ENCODE data around the gene HEPHL1. TPM values are rescaled to one million over a fixed set of nuclear protein-coding genes. Genes with fewer than 3 reads are reported as not detected.
A peak's percentile ranks its signal among the peaks of the same experiment; 100 is the strongest.

Gene HEPHL1
- total RNA-seq, 1 experiment from 2014 or later = not detected

DNA sequence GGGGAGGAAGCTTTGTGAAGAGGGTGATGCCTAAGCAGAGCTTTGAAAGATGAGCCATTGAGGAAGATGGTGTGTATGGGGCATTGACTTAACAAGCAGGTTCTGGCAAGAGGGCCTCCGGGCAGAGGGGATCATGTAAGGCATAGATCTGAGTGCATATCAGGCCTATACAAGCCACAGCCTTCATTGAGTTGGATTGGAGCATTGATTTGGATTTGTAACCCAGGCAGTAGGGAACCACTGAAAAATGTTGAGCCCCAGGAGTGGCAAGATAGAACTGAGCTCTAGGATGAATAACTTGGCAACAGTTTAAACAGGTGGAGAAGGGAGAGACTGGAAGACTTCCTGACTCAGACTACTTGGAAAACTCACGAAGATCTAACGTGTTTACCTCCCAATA is 128.9 kb downstream of the HEPHL1 start:
- ChIA-PET RAD21 (ENCODE audit: low non-redundant PET in 1 of 2, low total read pairs in 2 of 2, uncharacterized antibody in 2 of 2, unreplicated experiment in 2 of 2) (no interaction called here), CTCF (no interaction called here), POLR2A (interaction anchor here (0.5 kb wide), 1 partner anchor 22 kb away, joined by 3 read pairs; no protein-coding TSS in a partner anchor)
- H3K9me2 ChIP-seq (ENCODE audit: insufficient read depth) = no peaks in the 10 kb centered on the region
- peak overlapping the region; percentile 6; the same call in 1 of the 2 replicates for H3K4me2 ChIP-seq (ENCODE audit: low read length)
- no peaks in the 10 kb centered on the region for H3K36me3 ChIP-seq (ENCODE audit: control insufficient read depth in 1 of 2, insufficient read depth in 2 of 2, low read length in 2 of 2)
- H3K4me1 ChIP-seq (ENCODE audit: control insufficient read depth in 1 of 2, insufficient read depth in 2 of 2, low read length in 2 of 2) = peaks cover 30 to 43% of the 10 kb centered on the region in 2 experiments
- intact Hi-C loops (cut with micrococcal nuclease) = no loop called here
- H3K27ac ChIP-seq (ENCODE audit: low read depth, low read length) = no peak overlapping the region
- no peak overlapping the region for H3K4me3 ChIP-seq (replicated peaks in 1 of 2; ENCODE audit: low read depth in 1 of 2, low read length in 2 of 2)
- peaks cover 89% of the 10 kb centered on the region for H3K79me2 ChIP-seq (ENCODE audit: insufficient read depth, low read length)
- no peak overlapping the region for H2AFZ ChIP-seq (ENCODE audit: low read depth, low read length, poor library complexity, severe bottlenecking)
- DNase-seq (ENCODE audit: low read depth, low spot score) = no peak
- no peak for TF ChIP-seq SP1 (IDR thresholded peaks at IDR 0.05; ENCODE audit: low read depth)
- TF ChIP-seq POLR2AphosphoS5 (IDR thresholded peaks at IDR 0.05; ENCODE audit: low read depth, low read length) = no peak
- TF ChIP-seq TCF7L2 (IDR thresholded peaks at IDR 0.05; ENCODE audit: borderline replicate concordance, extremely low read depth, insufficient read depth, insufficient read length) = no peak
- TF ChIP-seq EZH2phosphoT487 (IDR thresholded peaks at IDR 0.05; ENCODE audit: borderline replicate concordance) = no peak
- TF ChIP-seq ELF1 (IDR thresholded peaks at IDR 0.05; ENCODE audit: borderline replicate concordance, low read depth) = no peak
- TF ChIP-seq, protein P1, sequence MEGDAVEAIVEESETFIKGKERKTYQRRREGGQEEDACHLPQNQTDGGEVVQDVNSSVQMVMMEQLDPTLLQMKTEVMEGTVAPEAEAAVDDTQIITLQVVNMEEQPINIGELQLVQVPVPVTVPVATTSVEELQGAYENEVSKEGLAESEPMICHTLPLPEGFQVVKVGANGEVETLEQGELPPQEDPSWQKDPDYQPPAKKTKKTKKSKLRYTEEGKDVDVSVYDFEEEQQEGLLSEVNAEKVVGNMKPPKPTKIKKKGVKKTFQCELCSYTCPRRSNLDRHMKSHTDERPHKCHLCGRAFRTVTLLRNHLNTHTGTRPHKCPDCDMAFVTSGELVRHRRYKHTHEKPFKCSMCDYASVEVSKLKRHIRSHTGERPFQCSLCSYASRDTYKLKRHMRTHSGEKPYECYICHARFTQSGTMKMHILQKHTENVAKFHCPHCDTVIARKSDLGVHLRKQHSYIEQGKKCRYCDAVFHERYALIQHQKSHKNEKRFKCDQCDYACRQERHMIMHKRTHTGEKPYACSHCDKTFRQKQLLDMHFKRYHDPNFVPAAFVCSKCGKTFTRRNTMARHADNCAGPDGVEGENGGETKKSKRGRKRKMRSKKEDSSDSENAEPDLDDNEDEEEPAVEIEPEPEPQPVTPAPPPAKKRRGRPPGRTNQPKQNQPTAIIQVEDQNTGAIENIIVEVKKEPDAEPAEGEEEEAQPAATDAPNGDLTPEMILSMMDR (IDR thresholded peaks at IDR 0.05 in 2 of 3, conservative IDR thresholded peaks at IDR 0.05 in 1 of 3; ENCODE audit: borderline replicate concordance in 1 of 3, insufficient read depth in 1 of 3, low read depth in 2 of 3, low read length in 2 of 3) = no peak
- TF ChIP-seq, protein P2, sequence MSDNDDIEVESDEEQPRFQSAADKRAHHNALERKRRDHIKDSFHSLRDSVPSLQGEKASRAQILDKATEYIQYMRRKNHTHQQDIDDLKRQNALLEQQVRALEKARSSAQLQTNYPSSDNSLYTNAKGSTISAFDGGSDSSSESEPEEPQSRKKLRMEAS (IDR thresholded peaks at IDR 0.05) = no peak
- no peak for TF ChIP-seq YY1 (IDR thresholded peaks at IDR 0.05; ENCODE audit: extremely low read depth, insufficient replicate concordance, low read depth, low read length)
- no peak for TF ChIP-seq CEBPB (IDR thresholded peaks at IDR 0.05; ENCODE audit: low read depth)
- no peak for TF ChIP-seq SIN3A (IDR thresholded peaks at IDR 0.05; ENCODE audit: low read depth)
- TF ChIP-seq CBX3 (IDR thresholded peaks at IDR 0.05; ENCODE audit: low read depth) = no peak
- TF ChIP-seq ZFX (IDR thresholded peaks at IDR 0.05) = no peak
- TF ChIP-seq SRF (IDR thresholded peaks at IDR 0.05; ENCODE audit: low read depth) = no peak
- TF ChIP-seq ZNF274 (IDR thresholded peaks at IDR 0.05; ENCODE audit: low read depth, low read length) = no peak
- TF ChIP-seq EZH2 (IDR thresholded peaks at IDR 0.05) = no peak
- no peak for TF ChIP-seq JUND (IDR thresholded peaks at IDR 0.05)
- TF ChIP-seq RAD21 (IDR thresholded peaks at IDR 0.05; ENCODE audit: low read depth) = no peak
- no peak for TF ChIP-seq POLR2A (IDR thresholded peaks at IDR 0.05; ENCODE audit: borderline replicate concordance, extremely low read depth, insufficient read depth, insufficient read length)
- TF ChIP-seq, protein P3, sequence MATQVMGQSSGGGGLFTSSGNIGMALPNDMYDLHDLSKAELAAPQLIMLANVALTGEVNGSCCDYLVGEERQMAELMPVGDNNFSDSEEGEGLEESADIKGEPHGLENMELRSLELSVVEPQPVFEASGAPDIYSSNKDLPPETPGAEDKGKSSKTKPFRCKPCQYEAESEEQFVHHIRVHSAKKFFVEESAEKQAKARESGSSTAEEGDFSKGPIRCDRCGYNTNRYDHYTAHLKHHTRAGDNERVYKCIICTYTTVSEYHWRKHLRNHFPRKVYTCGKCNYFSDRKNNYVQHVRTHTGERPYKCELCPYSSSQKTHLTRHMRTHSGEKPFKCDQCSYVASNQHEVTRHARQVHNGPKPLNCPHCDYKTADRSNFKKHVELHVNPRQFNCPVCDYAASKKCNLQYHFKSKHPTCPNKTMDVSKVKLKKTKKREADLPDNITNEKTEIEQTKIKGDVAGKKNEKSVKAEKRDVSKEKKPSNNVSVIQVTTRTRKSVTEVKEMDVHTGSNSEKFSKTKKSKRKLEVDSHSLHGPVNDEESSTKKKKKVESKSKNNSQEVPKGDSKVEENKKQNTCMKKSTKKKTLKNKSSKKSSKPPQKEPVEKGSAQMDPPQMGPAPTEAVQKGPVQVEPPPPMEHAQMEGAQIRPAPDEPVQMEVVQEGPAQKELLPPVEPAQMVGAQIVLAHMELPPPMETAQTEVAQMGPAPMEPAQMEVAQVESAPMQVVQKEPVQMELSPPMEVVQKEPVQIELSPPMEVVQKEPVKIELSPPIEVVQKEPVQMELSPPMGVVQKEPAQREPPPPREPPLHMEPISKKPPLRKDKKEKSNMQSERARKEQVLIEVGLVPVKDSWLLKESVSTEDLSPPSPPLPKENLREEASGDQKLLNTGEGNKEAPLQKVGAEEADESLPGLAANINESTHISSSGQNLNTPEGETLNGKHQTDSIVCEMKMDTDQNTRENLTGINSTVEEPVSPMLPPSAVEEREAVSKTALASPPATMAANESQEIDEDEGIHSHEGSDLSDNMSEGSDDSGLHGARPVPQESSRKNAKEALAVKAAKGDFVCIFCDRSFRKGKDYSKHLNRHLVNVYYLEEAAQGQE (IDR thresholded peaks at IDR 0.05; ENCODE audit: low read depth) = no peak
- H3K9ac ChIP-seq (ENCODE audit: low read length) = no peak overlapping the region
- no peaks in the 10 kb centered on the region for H3K27me3 ChIP-seq (ENCODE audit: insufficient read depth, low read length)
- H3K9me3 ChIP-seq (ENCODE audit: control insufficient read depth in 1 of 2, insufficient read depth in 1 of 2, low read depth in 1 of 2, low read length in 2 of 2) = no peaks in the 10 kb centered on the region
- BruUV-seq (replicated peaks) = no TSS peak
- peaks cover 4% of the 10 kb centered on the region; the same call in 1 of the 2 replicates for H4K20me1 ChIP-seq (ENCODE audit: insufficient read depth)
- no peak for ATAC-seq

All from HCT116 (cell line).